Embryonic facial prominence (tissue), 1 donor: ENCODE results near the gene TCERG1L.

ENCODE experiments used
- DNase-seq: peaks from one replicate; pipeline ENCODE4 v3.0.0-alpha.2; 2016; ENCODE audit errors: extremely low spot score

Gene TCERG1L

DNA sequence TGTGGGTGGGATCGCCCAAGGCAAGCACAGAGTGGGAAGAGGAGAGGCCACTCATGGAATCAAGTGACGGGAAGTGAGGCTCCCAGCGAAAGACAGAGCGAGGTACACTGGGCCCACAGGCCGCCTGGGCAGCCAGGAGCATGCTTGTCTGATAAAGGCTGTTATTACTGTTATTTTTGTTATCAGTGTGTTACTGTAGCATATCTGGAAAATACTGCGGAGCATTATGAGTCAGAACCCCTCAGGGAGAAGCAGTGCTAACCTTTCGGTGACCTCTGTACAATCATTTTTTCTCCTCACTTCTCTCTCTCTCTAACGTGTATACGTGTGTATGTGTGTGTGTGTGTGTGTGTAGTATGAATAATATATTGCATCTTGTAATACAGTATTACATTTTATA, 3.8 kb upstream of the TCERG1L start:
- no peak for DNase-seq

GRCh38 chr10:131314799-131315198, 3.3 kb upstream of the TCERG1L start:
- no peak for DNase-seq

- no peak for DNase-seq
These were observed 2.6 kb upstream of the TCERG1L start for GRCh38 chr10:131314148-131314547.

DNA sequence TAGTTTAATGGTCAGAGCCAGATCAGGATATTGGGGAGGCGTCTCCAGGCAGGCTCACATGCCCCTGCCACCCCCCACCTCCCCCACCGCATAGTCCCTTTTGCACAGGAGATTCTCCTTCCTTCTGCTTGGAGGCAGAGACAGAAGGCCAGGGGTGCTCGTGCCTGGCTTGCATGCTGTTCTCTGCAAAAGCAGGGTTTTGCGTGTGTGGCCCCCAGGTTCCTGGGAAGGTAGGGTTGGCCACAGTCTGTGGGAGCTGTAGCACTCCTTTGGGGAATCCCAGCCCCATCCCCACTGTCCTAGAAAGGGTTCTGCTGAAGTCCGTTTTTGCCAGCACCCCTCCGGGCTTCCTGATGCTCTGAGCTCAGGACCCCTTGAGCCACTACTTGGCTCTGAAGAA, 1.9 kb upstream of the TCERG1L start:
- DNase-seq = no peak

- no peak for DNase-seq
These were observed 936 bp upstream of the TCERG1L start for GRCh38 chr10:131312478-131312836.

DNA sequence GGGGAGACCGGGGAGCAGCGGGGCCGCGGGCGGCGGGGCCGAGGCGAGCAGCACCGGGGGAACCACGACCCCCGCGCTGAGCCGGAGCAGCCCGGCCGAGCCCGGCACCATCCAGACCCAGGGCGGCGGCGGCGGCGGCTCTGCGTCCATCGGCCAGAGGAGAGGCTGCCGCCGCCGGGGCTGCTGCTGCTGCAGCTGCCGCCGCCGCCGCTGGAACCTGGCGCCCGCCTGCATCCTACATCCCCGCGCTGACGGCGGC, 190 bp downstream of the TCERG1L start:
- no peak for DNase-seq

- DNase-seq = no peak
These were observed 745 bp downstream of the TCERG1L start for GRCh38 chr10:131310551-131311401.

GRCh38 chr10:131310142-131310541, 1.4 kb downstream of the TCERG1L start:
- DNase-seq = no peak

DNA sequence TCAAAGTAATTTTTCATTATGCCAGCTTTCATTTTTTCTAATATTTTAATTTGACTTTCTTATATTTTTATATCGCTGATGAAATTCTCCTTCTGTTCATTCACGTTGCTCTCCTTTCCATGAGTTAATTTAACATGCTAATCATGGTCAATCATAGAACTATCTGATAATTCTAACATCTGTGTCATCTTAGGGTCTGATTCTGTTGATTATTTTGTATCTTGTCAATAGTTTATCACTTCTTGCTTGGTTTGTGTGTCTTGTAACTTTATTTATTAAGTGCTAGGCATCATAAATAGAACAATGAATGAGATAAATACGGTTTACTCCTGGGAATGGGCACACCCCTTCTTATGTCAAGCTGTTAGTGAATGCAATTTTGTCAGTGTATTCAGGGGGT, 11.0 kb downstream of the TCERG1L start:
- no peak for DNase-seq

GRCh38 chr10:131290781-131291180, 20.7 kb downstream of the TCERG1L start:
- no peak for DNase-seq

DNA sequence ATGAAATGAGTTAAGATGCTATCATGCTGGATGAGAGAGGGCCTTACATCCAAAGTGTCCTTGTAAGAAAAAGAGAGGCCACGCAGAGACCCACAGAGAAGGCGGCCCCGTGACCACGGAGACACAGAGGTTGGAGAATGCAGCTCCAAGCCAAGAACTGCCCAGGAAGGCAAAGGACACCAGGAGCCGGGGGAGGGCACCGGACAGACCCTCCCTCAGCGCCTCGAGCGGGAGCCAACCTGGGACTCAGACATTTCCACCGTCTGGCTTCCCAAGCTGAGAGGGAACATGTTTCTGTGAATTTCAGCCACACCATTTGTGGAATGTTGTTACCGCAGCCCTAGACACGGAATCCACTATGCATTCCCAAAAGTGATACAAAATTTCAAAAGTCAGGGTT, 22.9 kb downstream of the TCERG1L start:
- no peak for DNase-seq

GRCh38 chr10:131282961-131283360, 28.6 kb downstream of the TCERG1L start:
- no peak for DNase-seq

DNA sequence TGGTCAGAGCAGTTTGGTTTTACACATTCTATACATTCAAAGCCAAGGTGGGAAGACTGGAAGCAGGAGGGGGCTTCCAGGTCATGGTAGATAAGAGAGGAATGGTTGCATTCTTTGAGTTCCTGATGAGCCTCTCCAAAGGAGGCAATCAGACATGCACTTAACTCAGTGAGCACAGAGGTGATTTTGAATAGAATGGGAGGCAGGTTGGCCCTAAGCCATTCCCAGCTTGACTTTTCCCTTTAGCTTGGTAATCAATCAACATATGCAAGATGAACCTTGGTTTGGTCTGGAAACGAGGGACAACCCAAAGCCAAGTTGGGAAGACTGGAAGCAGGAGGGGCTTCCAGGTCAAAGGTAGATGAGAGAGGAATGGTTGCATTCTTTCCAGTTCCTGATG, 31.4 kb downstream of the TCERG1L start:
- DNase-seq = no peak

DNA sequence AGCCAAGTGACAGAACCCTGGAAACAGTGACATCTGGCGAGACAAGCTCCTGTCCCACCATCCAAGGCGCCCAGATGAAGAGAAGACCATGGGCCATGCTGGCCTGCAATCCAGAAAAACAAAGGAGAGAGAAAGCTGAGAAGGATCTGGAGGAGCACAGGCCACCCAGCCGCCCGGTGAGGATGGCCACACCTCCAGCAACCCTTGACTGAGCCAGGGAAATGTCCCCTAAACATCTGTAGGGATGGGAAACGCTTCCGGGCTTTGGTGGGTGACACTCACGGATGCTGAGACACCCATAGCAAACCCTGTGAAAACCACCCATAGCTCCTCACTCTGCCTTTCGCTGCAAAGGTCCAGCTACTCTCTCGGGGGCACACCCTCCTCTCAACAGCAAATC, 32.0 kb downstream of the TCERG1L start:
- no peak for DNase-seq

- no peak for DNase-seq
These were observed 33.6 kb downstream of the TCERG1L start for GRCh38 chr10:131277969-131278368.

DNA sequence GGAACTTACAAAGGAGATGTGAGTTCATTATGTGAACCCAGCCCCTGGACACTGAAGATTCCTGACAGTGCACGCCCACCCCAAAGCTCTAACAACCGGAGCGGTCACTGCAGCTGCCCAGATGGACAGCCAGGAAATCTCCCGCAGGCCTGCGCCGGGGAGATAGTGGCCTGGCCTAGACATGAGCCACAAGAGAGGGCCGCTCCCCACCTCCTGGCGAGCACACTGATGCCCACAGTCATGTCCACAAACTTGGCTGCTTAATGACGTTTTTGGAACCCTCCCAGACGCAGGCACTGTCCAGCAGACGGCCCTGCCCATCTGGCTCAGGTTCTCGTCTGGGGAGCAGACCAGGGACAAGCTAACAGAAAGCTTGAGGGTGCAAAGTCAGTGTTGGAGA, 34.2 kb downstream of the TCERG1L start:
- DNase-seq = no peak

DNA sequence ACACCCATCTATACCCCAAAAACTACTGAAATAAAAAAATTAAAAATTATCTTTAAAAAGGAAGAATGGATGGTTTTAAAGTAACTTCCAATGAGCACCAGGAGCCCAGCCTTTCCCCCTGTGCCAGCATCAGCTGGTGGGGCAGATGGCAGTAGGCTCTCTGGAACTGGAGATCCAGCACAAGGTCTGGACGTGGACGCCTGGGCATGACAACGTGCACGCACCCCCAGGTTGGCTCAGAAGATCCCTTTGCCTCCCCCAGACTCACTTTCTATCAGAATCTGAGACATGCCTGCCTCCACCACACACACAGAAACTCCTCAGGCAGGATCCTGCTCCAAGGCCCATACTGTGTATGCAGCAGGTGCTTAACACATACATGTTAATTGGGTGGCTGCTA, 35.8 kb downstream of the TCERG1L start:
- no peak for DNase-seq

DNA sequence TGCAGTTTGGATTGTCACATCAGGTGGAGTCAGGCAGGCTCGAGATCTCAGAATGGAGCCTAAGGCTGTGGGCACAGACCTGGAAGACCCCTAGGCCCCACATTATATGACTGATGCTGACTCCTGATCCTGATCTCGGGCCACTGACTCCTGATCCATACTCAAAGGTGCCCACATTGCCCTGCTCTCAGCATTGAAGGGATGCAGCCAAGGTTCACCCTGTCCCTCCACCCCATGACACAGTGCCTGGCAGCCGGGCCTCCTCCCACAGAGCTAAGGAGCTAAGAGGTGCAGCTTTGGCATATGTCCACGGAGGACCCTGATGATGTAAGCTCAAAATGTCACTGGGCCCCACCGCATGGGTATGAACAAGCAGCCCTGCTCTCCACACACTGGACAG, 36.6 kb downstream of the TCERG1L start:
- DNase-seq = no peak

DNA sequence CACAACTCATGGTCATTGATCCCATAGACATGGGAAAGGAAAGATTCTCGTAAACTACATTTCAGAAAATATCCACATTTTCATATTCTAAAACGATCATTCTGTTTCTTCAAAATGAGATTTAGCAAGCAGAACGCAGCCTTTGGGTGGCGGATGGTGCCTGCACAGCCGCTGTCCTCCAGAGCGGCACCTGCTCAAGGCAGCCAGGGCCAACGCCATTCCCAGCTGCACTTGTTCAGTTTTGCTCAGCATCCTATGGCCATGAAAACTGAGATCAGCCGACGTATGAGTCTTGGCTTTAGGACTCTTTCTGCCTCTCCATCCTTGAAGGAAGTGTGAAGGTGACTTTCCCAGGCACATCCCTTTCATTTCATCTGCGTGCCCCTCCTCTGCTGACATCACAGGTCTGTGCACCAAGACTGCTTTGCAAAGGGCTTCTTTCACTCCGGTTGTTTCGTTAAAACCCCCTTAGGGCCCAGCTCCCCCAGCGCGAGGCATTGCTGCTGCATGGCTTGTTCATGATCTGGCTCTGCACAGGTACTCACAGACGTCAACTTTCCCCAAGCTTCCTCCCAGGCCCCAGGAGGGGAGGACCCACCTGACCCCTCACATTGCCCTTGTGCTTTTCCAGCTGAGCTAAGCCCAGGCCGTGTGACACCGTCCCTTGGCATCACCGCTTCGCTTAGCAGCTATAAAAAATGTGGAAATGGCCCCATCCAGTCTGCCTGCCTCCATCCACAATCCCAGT, 37.2 kb downstream of the TCERG1L start:
- no peak for DNase-seq

DNA sequence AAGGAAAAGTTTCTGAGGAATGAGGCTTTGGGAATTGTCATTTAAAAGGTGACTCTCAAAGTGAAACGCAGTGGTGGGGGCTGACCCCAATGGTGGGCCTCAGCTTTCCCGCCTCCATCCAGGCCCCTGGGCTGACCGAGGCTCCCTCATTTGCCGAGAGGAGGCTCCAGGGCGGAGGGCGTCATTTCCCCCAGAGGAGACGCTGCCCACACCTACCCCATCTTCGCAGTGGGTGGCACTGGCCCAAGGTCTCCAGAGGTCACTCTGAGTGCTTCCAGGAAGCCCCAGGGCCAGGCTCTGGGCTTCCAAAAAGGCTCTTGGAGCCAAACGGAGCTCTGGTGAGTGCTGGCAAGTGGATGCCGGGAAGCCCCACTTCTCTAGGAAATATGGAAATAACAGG, 38.0 kb downstream of the TCERG1L start:
- no peak for DNase-seq

- no peak for DNase-seq
These were observed 38.5 kb downstream of the TCERG1L start for GRCh38 chr10:131272897-131273451.

- no peak for DNase-seq
These were observed 39.6 kb downstream of the TCERG1L start for GRCh38 chr10:131271966-131272365.

DNA sequence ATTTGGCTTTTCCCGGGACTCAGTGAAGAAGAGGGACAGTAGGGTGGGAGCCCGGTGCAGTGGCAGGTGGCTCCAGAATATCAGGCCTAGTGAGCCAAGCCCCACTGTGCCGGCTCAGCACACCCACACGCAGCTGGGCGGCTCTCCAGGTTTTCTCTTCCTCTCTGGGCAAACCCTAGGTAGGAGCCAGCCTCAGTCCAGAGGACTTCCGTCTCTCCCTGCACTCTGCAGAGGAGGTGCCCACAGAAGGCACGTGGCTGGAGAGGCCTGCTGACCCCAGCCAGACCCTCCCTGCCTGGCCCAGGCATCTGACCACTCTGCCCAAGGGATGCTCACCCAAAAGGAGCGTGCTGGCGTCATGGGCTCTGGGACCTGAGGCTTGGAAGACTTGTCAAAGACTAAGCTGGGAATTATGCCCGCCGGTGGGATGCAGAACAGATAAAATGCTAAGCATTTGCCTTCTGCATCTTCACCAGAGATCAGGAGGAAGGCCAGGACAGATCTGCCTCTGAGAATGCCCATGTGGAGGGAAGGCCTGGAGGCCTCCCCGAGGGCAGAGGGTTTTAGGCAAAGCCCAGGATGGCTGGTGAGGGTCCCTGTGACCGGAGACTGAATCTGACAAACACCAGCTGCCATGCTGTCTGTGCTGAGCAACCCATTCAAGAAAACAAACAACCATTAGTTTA, 40.2 kb downstream of the TCERG1L start:
- no peak for DNase-seq
